SK-N-SH (cell line): ENCODE results near the gene RPL4. TPM values are rescaled to one million over a fixed set of nuclear protein-coding genes. Genes with fewer than 3 reads are reported as not detected.

ENCODE experiments used
- CTCF ChIA-PET: fragments of 300-600, 350-600 bp; formaldehyde crosslinking; extraction: SDS; loops from one replicate; lab custom pipeline; 2021; lab: Yijun Ruan, JAX
- POLR2A ChIA-PET: fragments of 350-600 bp; sonication (Branson Sonifier 250); formaldehyde crosslinking; extraction: SDS; loops from one replicate; lab custom pipeline; 2020; ENCODE audit warnings: antibody characterized with exemption, inconsistent platforms; lab: Yijun Ruan, JAX
- DNase-seq: peaks from one replicate; pipeline ENCODE4 v3.0.0; 2012
- H2AFZ ChIP-seq: fragments of 200-600 bp; sonication (generic); 2 replicates; pipeline ENCODE4 v1.8.1; 2016; ENCODE audit warnings: antibody characterized with exemption, mild to moderate bottlenecking, low read depth
- H3F3A ChIP-seq: fragments of 200-600 bp; sonication (generic); replicated peaks from 2 replicates; pipeline ENCODE3; 2016; ENCODE audit warnings: antibody characterized with exemption, mild to moderate bottlenecking; ENCODE audit not compliant: insufficient read depth
- H3K27ac ChIP-seq, 2 experiments: fragments of 200-500 bp in 1 of 2; fragments of 200-600 bp in 1 of 2; sonication (Bioruptor generic) in 1 of 2; sonication (generic), shearing (Covaris generic) in 1 of 2; 2 replicates each; pipeline versions ENCODE4 v1.5.1 to v1.6.1; 2014 to 2016; ENCODE audit warnings: low read depth in 2 of 2, inconsistent platforms in 1 of 2, low read length in 1 of 2, mild to moderate bottlenecking in 1 of 2, mixed read lengths in 1 of 2
- H3K27me3 ChIP-seq: fragments of 200-600 bp; sonication (generic), shearing (Covaris generic); 2 replicates; pipeline ENCODE4 v1.6.1; 2016; ENCODE audit warnings: mixed run types; ENCODE audit not compliant: insufficient read depth
- H3K36me3 ChIP-seq, 2 experiments: fragments of 200-500 bp in 1 of 2; fragments of 200-600 bp in 1 of 2; sonication (Bioruptor generic) in 1 of 2; sonication (generic) in 1 of 2; replicated peaks in 1 of 2; 2 replicates each; pipeline versions ENCODE3 to v1.5.1; 2014 to 2016; ENCODE audit warnings: low read length in 1 of 2, mild to moderate bottlenecking in 1 of 2; ENCODE audit not compliant: insufficient read depth in 2 of 2, control insufficient read depth in 1 of 2
- H3K4me1 ChIP-seq, 2 experiments: fragments of 200-500 bp in 1 of 2; fragments of 200-600 bp in 1 of 2; sonication (Bioruptor generic) in 1 of 2; sonication (generic), shearing (Covaris generic) in 1 of 2; 2 replicates each; pipeline versions ENCODE4 v1.5.1 to v1.6.1; 2014 to 2016; ENCODE audit warnings: low read depth in 1 of 2, low read length in 1 of 2, mixed run types in 1 of 2; ENCODE audit not compliant: insufficient read depth in 2 of 2, control insufficient read depth in 1 of 2
- H3K4me2 ChIP-seq: fragments of 200-600 bp; sonication (generic), shearing (Covaris generic); 2 replicates; pipeline ENCODE4 v1.6.1; 2017; ENCODE audit warnings: mixed run types
- H3K4me3 ChIP-seq, 2 experiments: fragments of 200-500 bp in 1 of 2; fragments of 200-600 bp in 1 of 2; sonication (Bioruptor generic) in 1 of 2; sonication (generic), shearing (Covaris generic) in 1 of 2; 2 replicates each; pipeline versions ENCODE4 v1.5.1 to v1.8.1; 2014 to 2016; ENCODE audit warnings: low read depth in 2 of 2, inconsistent platforms in 1 of 2, low read length in 1 of 2, mild to moderate bottlenecking in 1 of 2, mixed read lengths in 1 of 2, moderate library complexity in 1 of 2
- H3K79me2 ChIP-seq: fragments of 200-600 bp; sonication (generic); 2 replicates; pipeline ENCODE4 v1.8.1; 2017; ENCODE audit warnings: mild to moderate bottlenecking; ENCODE audit not compliant: insufficient read depth
- H3K9ac ChIP-seq: fragments of 200-600 bp; sonication (generic); 2 replicates; pipeline ENCODE4 v1.6.1; 2017; ENCODE audit warnings: mixed run types
- H3K9me2 ChIP-seq: fragments of 200-600 bp; sonication (generic); 2 replicates; pipeline ENCODE4 v1.6.1; 2017; ENCODE audit warnings: mixed run types
- H3K9me3 ChIP-seq: fragments of 200-600 bp; sonication (generic); 2 replicates; pipeline ENCODE4 v1.6.1; 2017; ENCODE audit warnings: mixed run types, mild to moderate bottlenecking, moderate library complexity
- H4K20me1 ChIP-seq: fragments of 200-600 bp; sonication (generic); 2 replicates; pipeline ENCODE4 v1.6.1; 2017; ENCODE audit warnings: mild to moderate bottlenecking, mixed run types; ENCODE audit not compliant: insufficient read depth
- CTCF ChIP-seq: fragments of 200-600 bp; sonication (generic); IDR thresholded peaks from 2 replicates; pipeline ENCODE4 v1.6.1; 2017; ENCODE audit warnings: antibody characterized with exemption, mild to moderate bottlenecking, moderate library complexity
- FOSL2 ChIP-seq: IDR thresholded peaks from 2 replicates; pipeline ENCODE4 v1.4.0; 2012; ENCODE audit warnings: low read depth, mild to moderate bottlenecking, moderate library complexity, borderline replicate concordance
- FOXJ3 ChIP-seq: sonication (generic); formaldehyde crosslinking; IDR thresholded peaks from 2 replicates; pipeline ENCODE4 v1.5.1; 2020; ENCODE audit warnings: mild to moderate bottlenecking, missing genetic modification reagents
- FOXM1 ChIP-seq: IDR thresholded peaks from 2 replicates; pipeline ENCODE4 v1.4.0; 2012; ENCODE audit warnings: low read depth, mild to moderate bottlenecking
- GATA2 ChIP-seq: sonication (generic); formaldehyde crosslinking; IDR thresholded peaks from 2 replicates; pipeline ENCODE4 v1.5.0; 2020; ENCODE audit warnings: mild to moderate bottlenecking, missing genetic modification reagents
- MAX ChIP-seq: IDR thresholded peaks from 2 replicates; pipeline ENCODE4 v1.4.0; 2012; ENCODE audit warnings: low read depth
- MEF2A ChIP-seq: IDR thresholded peaks from 2 replicates; pipeline ENCODE4 v1.4.0; 2012; ENCODE audit warnings: low read depth, borderline replicate concordance
- MXI1 ChIP-seq: IDR thresholded peaks from 2 replicates; pipeline ENCODE4 v1.6.1; 2012; ENCODE audit warnings: mild to moderate bottlenecking, low read depth, low read length, improper control_type of control experiment
- NFIC ChIP-seq: IDR thresholded peaks from 2 replicates; pipeline ENCODE4 v1.4.0; 2012; ENCODE audit warnings: borderline replicate concordance
- PBX3 ChIP-seq: IDR thresholded peaks from 2 replicates; pipeline ENCODE4; 2012
- RCOR1 ChIP-seq: fragments of 150-350 bp; IDR thresholded peaks from 2 replicates; pipeline ENCODE4 v1.6.1; 2017; ENCODE audit warnings: antibody characterized with exemption, low read length
- RXRA ChIP-seq: IDR thresholded peaks from 2 replicates; pipeline ENCODE4 v1.4.0; 2012; ENCODE audit warnings: low read depth, mild to moderate bottlenecking, borderline replicate concordance
- SIN3A ChIP-seq: IDR thresholded peaks from 2 replicates; pipeline ENCODE4 v1.6.1; 2012; ENCODE audit warnings: low read depth, mild to moderate bottlenecking, low read length, moderate library complexity, borderline replicate concordance
- SMC3 ChIP-seq: IDR thresholded peaks from 2 replicates; pipeline ENCODE4 v1.6.1; 2012; ENCODE audit warnings: low read depth, low read length, improper control_type of control experiment
- TCF12 ChIP-seq: IDR thresholded peaks from 2 replicates; pipeline ENCODE4 v1.4.0; 2012
- TEAD4 ChIP-seq: IDR thresholded peaks from 2 replicates; pipeline ENCODE4 v1.4.0; 2012; ENCODE audit warnings: mild to moderate bottlenecking, borderline replicate concordance; ENCODE audit not compliant: insufficient read depth
- USF2 ChIP-seq: fragments of 150-350 bp; IDR thresholded peaks from 2 replicates; pipeline ENCODE4 v1.6.1; 2017; ENCODE audit warnings: antibody characterized with exemption, low read length, low read depth, borderline replicate concordance
- ZBTB33 ChIP-seq: IDR thresholded peaks from 2 replicates; pipeline ENCODE4 v1.4.0; 2012; ENCODE audit warnings: low read depth, borderline replicate concordance
- WGBS: methylation state at CpG from one replicate; pipeline ENCODE4 v1.1.6; 2017; ENCODE audit warnings: low lambda C conversion rate; 5-methylcytosine and 5-hydroxymethylcytosine counted together
- polyA plus RNA-seq, 3 experiments: library from polyadenylated mRNA; depleted of rRNA; stranded (reverse); fragments of >200 nt; gene quantifications; 2 replicates each; pipeline ENCODE4 v1.2.3, GENCODE V29; 2012

The RPL4 gene
- polyA plus RNA-seq, 1 of the 3 experiments (the other 2 are of a cell fraction), result 3,177 TPM

- H3K36me3 ChIP-seq, result no peaks in the 10 kb centered on the region
- no peaks in the 10 kb centered on the region for H3K9me2 ChIP-seq
- H3K9me3 ChIP-seq, result no peaks in the 10 kb centered on the region
- peaks cover 0 to 6% of the 10 kb centered on the region in 2 experiments; a peak in 1 of 4 replicates for H3K4me1 ChIP-seq
- no peak for TF ChIP-seq PBX3
- TF ChIP-seq FOXM1, result no peak
- no peak for TF ChIP-seq MXI1
- no peak for TF ChIP-seq RXRA
- no peak for TF ChIP-seq RCOR1
- no peak for TF ChIP-seq CTCF
- POLR2A ChIA-PET, result interaction anchor here (1.0 kb wide), 1 partner anchor 70 kb away, joined by 3 read pairs; no protein-coding TSS in a partner anchor
- no peaks in the 10 kb centered on the region for H3K27me3 ChIP-seq
- H3K27ac ChIP-seq, result no peak overlapping the region; a peak in 1 of 4 replicates
- H3K9ac ChIP-seq, result no peak overlapping the region
- DNase-seq, result no peak
- H4K20me1 ChIP-seq, result no peaks in the 10 kb centered on the region
- no peak overlapping the region for H3K4me2 ChIP-seq
- H2AFZ ChIP-seq, result no peak overlapping the region
- WGBS, result 85% methylated on average over 3 of the region's 3 CpGs
- H3F3A ChIP-seq, result no peaks in the 10 kb centered on the region
- H3K4me3 ChIP-seq, result no peak overlapping the region
- H3K79me2 ChIP-seq, result no peaks in the 10 kb centered on the region; the same call in 1 of the 2 replicates
- CTCF ChIA-PET, result interaction anchor here (0.7 to 1.1 kb wide), 2 partner anchors 19 to 39 kb away, joined by 3 read pairs; no protein-coding TSS in a partner anchor
Measured at GRCh38 chr15:66459818-66460615, 44.6 kb downstream of the RPL4 start.

GRCh38 chr15:66456211-66456610 lies 48.4 kb downstream of the RPL4 start:
- no peaks in the 10 kb centered on the region for H3K27me3 ChIP-seq
- no peak overlapping the region for H3K4me2 ChIP-seq
- ChIA-PET CTCF (interaction anchor here (1.2 to 1.3 kb wide), 2 partner anchors 31 to 42 kb away, joined by 3 read pairs; partner anchors contain the start of gene SNAPC5), POLR2A (no interaction called here)
- H3K4me1 ChIP-seq, result peaks cover 0 to 6% of the 10 kb centered on the region in 2 experiments; a peak in 1 of 4 replicates
- no peaks in the 10 kb centered on the region for H3K9me3 ChIP-seq
- H3K9ac ChIP-seq, result no peak overlapping the region
- no peaks in the 10 kb centered on the region for H3F3A ChIP-seq
- DNase-seq, result no peak
- H3K9me2 ChIP-seq, result no peaks in the 10 kb centered on the region
- no peak overlapping the region for H3K4me3 ChIP-seq
- no peaks in the 10 kb centered on the region; the same call in 1 of the 2 replicates for H3K79me2 ChIP-seq
- H3K36me3 ChIP-seq, result no peaks in the 10 kb centered on the region
- 73% methylated on average over 3 of the region's 3 CpGs for WGBS
- H2AFZ ChIP-seq, result no peak overlapping the region
- no peaks in the 10 kb centered on the region for H4K20me1 ChIP-seq
- no peak overlapping the region for H3K27ac ChIP-seq
- peak; percentile 71 for TF ChIP-seq TCF12
- no peak for TF ChIP-seq ZBTB33
- TF ChIP-seq FOXJ3 (CRISPR knock-in tag), result no peak
- TF ChIP-seq SIN3A, result no peak
- no peak for TF ChIP-seq GATA2 (CRISPR knock-in tag)
- TF ChIP-seq USF2, result no peak
- TF ChIP-seq SMC3, result no peak
- TF ChIP-seq FOSL2, result peak; percentile 14; the same call in 1 of the 2 replicates
- peak; percentile 21; the same call in 1 of the 2 replicates for TF ChIP-seq NFIC
- no peak for TF ChIP-seq MEF2A
- no peak for TF ChIP-seq MAX
- TF ChIP-seq TEAD4, result no peak
- no peak for TF ChIP-seq CTCF
